Measurements from ENCODE around the gene SMAP2. TPM values are rescaled to one million over a fixed set of nuclear protein-coding genes. Genes with fewer than 3 reads are reported as not detected.
"Not testable (repeated sequence)": the region's sequence is repeated elsewhere in the genome, so short reads cannot be mapped to it uniquely, and the experiment has no call there.

Gene SMAP2
- total and polyA plus RNA-seq, 2 donors, result 55.2 to 251 TPM

GRCh38 chr1:40342381-40342717, 31.2 kb upstream of the SMAP2 start:
- 93% methylated on average over 3 of the region's 3 CpGs for WGBS
- not testable (repeated sequence) for H3K36me3 ChIP-seq (ENCODE audit: control insufficient read depth in 2 of 2, insufficient read depth in 2 of 2, low read length in 1 of 2); H3K4me1 ChIP-seq (ENCODE audit: control insufficient read depth in 2 of 2, insufficient read depth in 2 of 2, low read length in 2 of 2); H3K4me3 ChIP-seq (ENCODE audit: low read length in 2 of 2); H3K9me3 ChIP-seq (ENCODE audit: control insufficient read depth in 2 of 2, insufficient read depth in 1 of 2, low read length in 1 of 2); H3K27me3 ChIP-seq (ENCODE audit: control insufficient read depth in 2 of 2, insufficient read depth in 1 of 2, low read length in 1 of 2); H3K27ac ChIP-seq (ENCODE audit: low read depth in 1 of 2, low read length in 1 of 2); DNase-seq (ENCODE audit: low read depth in 6 of 9, low spot score in 9 of 9)

DNA sequence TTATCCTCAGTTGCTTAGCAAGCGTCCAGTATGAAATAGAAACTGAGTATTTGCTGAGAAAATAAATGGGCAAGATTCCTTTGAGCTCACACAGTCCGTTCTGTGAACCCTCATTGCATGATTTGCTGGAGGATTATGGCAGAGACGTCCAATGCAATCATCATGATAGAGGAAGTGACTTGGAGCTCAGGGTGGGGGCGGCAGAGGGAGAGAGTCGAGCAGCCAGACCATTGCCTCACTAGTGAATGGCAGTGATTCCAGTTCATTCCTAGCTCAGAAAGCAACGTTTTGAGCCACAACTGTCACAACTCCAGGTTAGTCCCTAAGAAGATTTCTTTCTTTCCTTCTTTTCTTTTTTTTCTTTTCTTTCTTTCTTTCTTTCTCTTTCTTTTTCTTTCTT, 28.9 kb upstream of the SMAP2 start:
- Histone ChIP-seq H3K27ac (ENCODE audit: low read depth in 1 of 2, low read length in 1 of 2) (no peak overlapping the region), H3K36me3 (ENCODE audit: control insufficient read depth in 2 of 2, insufficient read depth in 2 of 2, low read length in 1 of 2) (no peaks in the 10 kb centered on the region), H3K9me3 (ENCODE audit: control insufficient read depth in 2 of 2, insufficient read depth in 1 of 2, low read length in 1 of 2) (no peaks in the 10 kb centered on the region), H3K4me3 (ENCODE audit: low read length in 2 of 2) (no peak overlapping the region), H3K4me1 (ENCODE audit: control insufficient read depth in 2 of 2, insufficient read depth in 2 of 2, low read length in 2 of 2) (no peaks in the 10 kb centered on the region), H3K27me3 (ENCODE audit: control insufficient read depth in 2 of 2, insufficient read depth in 1 of 2, low read length in 1 of 2) (no peaks in the 10 kb centered on the region)
- peak in 1 of 9 donors; percentile 26 for DNase-seq (ENCODE audit: low read depth in 6 of 9, low spot score in 9 of 9)
- 42% methylated on average over 6 of the region's 6 CpGs for WGBS

DNA sequence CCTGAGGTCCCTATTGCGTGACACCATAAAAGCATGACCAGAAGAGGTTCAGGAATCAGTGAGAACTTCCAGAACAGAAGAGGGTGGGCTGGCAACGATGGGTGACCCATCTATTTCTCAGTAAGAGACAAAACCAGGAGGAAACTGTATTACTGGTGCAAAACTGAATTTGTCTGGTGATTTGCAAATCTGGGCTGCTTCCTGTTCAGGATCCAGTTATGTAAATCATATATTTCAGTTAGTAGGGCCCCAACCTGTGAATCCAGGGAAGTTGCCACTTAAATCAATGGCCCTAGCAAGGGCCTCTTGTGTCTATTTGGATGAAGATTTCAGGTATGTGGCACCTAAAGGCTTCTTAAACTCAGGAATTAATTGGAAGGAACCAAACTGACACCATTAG, 23.1 kb upstream of the SMAP2 start:
- Histone ChIP-seq H3K27me3 (ENCODE audit: control insufficient read depth in 2 of 2, insufficient read depth in 1 of 2, low read length in 1 of 2) (no peaks in the 10 kb centered on the region), H3K4me1 (ENCODE audit: control insufficient read depth in 2 of 2, insufficient read depth in 2 of 2, low read length in 2 of 2) (no peaks in the 10 kb centered on the region), H3K27ac (ENCODE audit: low read depth in 1 of 2, low read length in 1 of 2) (no peak overlapping the region), H3K36me3 (ENCODE audit: control insufficient read depth in 2 of 2, insufficient read depth in 2 of 2, low read length in 1 of 2) (no peaks in the 10 kb centered on the region), H3K4me3 (ENCODE audit: low read length in 2 of 2) (no peak overlapping the region), H3K9me3 (ENCODE audit: control insufficient read depth in 2 of 2, insufficient read depth in 1 of 2, low read length in 1 of 2) (no peaks in the 10 kb centered on the region)
- no peak for DNase-seq (ENCODE audit: low read depth in 6 of 9, low spot score in 9 of 9)
- WGBS, result 85% methylated on average over 2 of the region's 2 CpGs

GRCh38 chr1:40351124-40351523, 22.4 kb upstream of the SMAP2 start:
- no peaks in the 10 kb centered on the region for H3K27me3 ChIP-seq (ENCODE audit: control insufficient read depth in 2 of 2, insufficient read depth in 1 of 2, low read length in 1 of 2)
- H3K4me1 ChIP-seq (ENCODE audit: control insufficient read depth in 2 of 2, insufficient read depth in 2 of 2, low read length in 2 of 2), result no peaks in the 10 kb centered on the region
- WGBS, result 100% methylated on average over 2 of the region's 2 CpGs
- H3K36me3 ChIP-seq (ENCODE audit: control insufficient read depth in 2 of 2, insufficient read depth in 2 of 2, low read length in 1 of 2), result no peaks in the 10 kb centered on the region
- H3K9me3 ChIP-seq (ENCODE audit: control insufficient read depth in 2 of 2, insufficient read depth in 1 of 2, low read length in 1 of 2), result no peaks in the 10 kb centered on the region
- no peak overlapping the region for H3K4me3 ChIP-seq (ENCODE audit: low read length in 2 of 2)
- DNase-seq (ENCODE audit: low read depth in 6 of 9, low spot score in 9 of 9), result no peak
- H3K27ac ChIP-seq (ENCODE audit: low read depth in 1 of 2, low read length in 1 of 2), result no peak overlapping the region

GRCh38 chr1:40352126-40352525, 21.4 kb upstream of the SMAP2 start:
- Histone ChIP-seq H3K9me3 (ENCODE audit: control insufficient read depth in 2 of 2, insufficient read depth in 1 of 2, low read length in 1 of 2) (no peaks in the 10 kb centered on the region), H3K27me3 (ENCODE audit: control insufficient read depth in 2 of 2, insufficient read depth in 1 of 2, low read length in 1 of 2) (no peaks in the 10 kb centered on the region), H3K36me3 (ENCODE audit: control insufficient read depth in 2 of 2, insufficient read depth in 2 of 2, low read length in 1 of 2) (no peaks in the 10 kb centered on the region), H3K27ac (ENCODE audit: low read depth in 1 of 2, low read length in 1 of 2) (no peak overlapping the region), H3K4me3 (ENCODE audit: low read length in 2 of 2) (no peak overlapping the region), H3K4me1 (ENCODE audit: control insufficient read depth in 2 of 2, insufficient read depth in 2 of 2, low read length in 2 of 2) (no peaks in the 10 kb centered on the region)
- WGBS, result 97% methylated on average over 3 of the region's 3 CpGs
- DNase-seq (ENCODE audit: low read depth in 6 of 9, low spot score in 9 of 9), result no peak

DNA sequence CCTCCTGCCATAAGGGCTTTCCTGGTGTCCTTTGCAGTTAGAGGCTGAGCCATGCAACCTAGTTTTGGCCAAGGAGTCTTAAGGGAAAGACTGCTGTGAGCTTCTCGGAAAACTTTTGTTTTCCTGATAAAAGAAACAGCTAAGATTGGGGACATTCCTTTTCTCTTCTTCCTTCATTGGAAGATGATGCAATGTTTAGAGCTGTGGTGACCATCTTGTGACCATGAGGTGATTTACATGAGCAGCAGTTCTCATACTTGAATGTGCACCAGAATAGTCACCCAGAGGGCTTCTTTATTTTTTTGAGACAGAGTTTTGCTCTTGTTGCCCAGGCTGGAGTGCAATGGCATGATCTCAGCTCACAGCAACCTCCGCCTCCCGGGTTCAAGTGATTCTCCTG, 20.4 kb upstream of the SMAP2 start:
- no peaks in the 10 kb centered on the region for H3K36me3 ChIP-seq (ENCODE audit: control insufficient read depth in 2 of 2, insufficient read depth in 2 of 2, low read length in 1 of 2)
- no peaks in the 10 kb centered on the region for H3K4me1 ChIP-seq (ENCODE audit: control insufficient read depth in 2 of 2, insufficient read depth in 2 of 2, low read length in 2 of 2)
- no peak for DNase-seq (ENCODE audit: low read depth in 6 of 9, low spot score in 9 of 9)
- H3K27me3 ChIP-seq (ENCODE audit: control insufficient read depth in 2 of 2, insufficient read depth in 1 of 2, low read length in 1 of 2), result no peaks in the 10 kb centered on the region
- H3K27ac ChIP-seq (ENCODE audit: low read depth in 1 of 2, low read length in 1 of 2), result no peak overlapping the region
- H3K4me3 ChIP-seq (ENCODE audit: low read length in 2 of 2), result no peak overlapping the region
- no peaks in the 10 kb centered on the region for H3K9me3 ChIP-seq (ENCODE audit: control insufficient read depth in 2 of 2, insufficient read depth in 1 of 2, low read length in 1 of 2)
- 96% methylated on average over 3 of the region's 3 CpGs for WGBS

- Histone ChIP-seq H3K4me3 (ENCODE audit: low read length in 2 of 2) (no peak overlapping the region), H3K27me3 (ENCODE audit: control insufficient read depth in 2 of 2, insufficient read depth in 1 of 2, low read length in 1 of 2) (no peaks in the 10 kb centered on the region), H3K36me3 (ENCODE audit: control insufficient read depth in 2 of 2, insufficient read depth in 2 of 2, low read length in 1 of 2) (no peaks in the 10 kb centered on the region), H3K4me1 (ENCODE audit: control insufficient read depth in 2 of 2, insufficient read depth in 2 of 2, low read length in 2 of 2) (no peaks in the 10 kb centered on the region), H3K9me3 (ENCODE audit: control insufficient read depth in 2 of 2, insufficient read depth in 1 of 2, low read length in 1 of 2) (no peaks in the 10 kb centered on the region), H3K27ac (ENCODE audit: low read depth in 1 of 2, low read length in 1 of 2) (no peak overlapping the region)
- no peak for DNase-seq (ENCODE audit: low read depth in 6 of 9, low spot score in 9 of 9)
These were observed 15.9 kb upstream of the SMAP2 start for GRCh38 chr1:40357625-40358024.

- no peaks in the 10 kb centered on the region for H3K4me1 ChIP-seq (ENCODE audit: control insufficient read depth in 2 of 2, insufficient read depth in 2 of 2, low read length in 2 of 2)
- no peaks in the 10 kb centered on the region for H3K36me3 ChIP-seq (ENCODE audit: control insufficient read depth in 2 of 2, insufficient read depth in 2 of 2, low read length in 1 of 2)
- no peaks in the 10 kb centered on the region for H3K9me3 ChIP-seq (ENCODE audit: control insufficient read depth in 2 of 2, insufficient read depth in 1 of 2, low read length in 1 of 2)
- H3K27me3 ChIP-seq (ENCODE audit: control insufficient read depth in 2 of 2, insufficient read depth in 1 of 2, low read length in 1 of 2), result no peaks in the 10 kb centered on the region
- no peak for DNase-seq (ENCODE audit: low read depth in 6 of 9, low spot score in 9 of 9)
- no peak overlapping the region for H3K4me3 ChIP-seq (ENCODE audit: low read length in 2 of 2)
- no peak overlapping the region for H3K27ac ChIP-seq (ENCODE audit: low read depth in 1 of 2, low read length in 1 of 2)
These were observed 12.9 kb upstream of the SMAP2 start for GRCh38 chr1:40360631-40361030.

GRCh38 chr1:40361201-40361600, 12.3 kb upstream of the SMAP2 start:
- no peaks in the 10 kb centered on the region for H3K27me3 ChIP-seq (ENCODE audit: control insufficient read depth in 2 of 2, insufficient read depth in 1 of 2, low read length in 1 of 2)
- no peak overlapping the region for H3K27ac ChIP-seq (ENCODE audit: low read depth in 1 of 2, low read length in 1 of 2)
- no peak overlapping the region for H3K4me3 ChIP-seq (ENCODE audit: low read length in 2 of 2)
- 100% methylated on average over 1 of the region's 1 CpG for WGBS
- DNase-seq (ENCODE audit: low read depth in 6 of 9, low spot score in 9 of 9), result no peak
- no peaks in the 10 kb centered on the region for H3K4me1 ChIP-seq (ENCODE audit: control insufficient read depth in 2 of 2, insufficient read depth in 2 of 2, low read length in 2 of 2)
- no peaks in the 10 kb centered on the region for H3K36me3 ChIP-seq (ENCODE audit: control insufficient read depth in 2 of 2, insufficient read depth in 2 of 2, low read length in 1 of 2)
- H3K9me3 ChIP-seq (ENCODE audit: control insufficient read depth in 2 of 2, insufficient read depth in 1 of 2, low read length in 1 of 2), result no peaks in the 10 kb centered on the region

GRCh38 chr1:40361637-40362036, 11.9 kb upstream of the SMAP2 start:
- Histone ChIP-seq H3K36me3 (ENCODE audit: control insufficient read depth in 2 of 2, insufficient read depth in 2 of 2, low read length in 1 of 2) (no peaks in the 10 kb centered on the region), H3K9me3 (ENCODE audit: control insufficient read depth in 2 of 2, insufficient read depth in 1 of 2, low read length in 1 of 2) (no peaks in the 10 kb centered on the region), H3K27me3 (ENCODE audit: control insufficient read depth in 2 of 2, insufficient read depth in 1 of 2, low read length in 1 of 2) (no peaks in the 10 kb centered on the region), H3K4me1 (ENCODE audit: control insufficient read depth in 2 of 2, insufficient read depth in 2 of 2, low read length in 2 of 2) (no peaks in the 10 kb centered on the region), H3K27ac (ENCODE audit: low read depth in 1 of 2, low read length in 1 of 2) (no peak overlapping the region), H3K4me3 (ENCODE audit: low read length in 2 of 2) (no peak overlapping the region)
- no peak for DNase-seq (ENCODE audit: low read depth in 6 of 9, low spot score in 9 of 9)
- WGBS, result 98% methylated on average over 4 of the region's 4 CpGs

Data from thymus (tissue), 11 donors.